Putamen (tissue), 1 donor: ENCODE results near the gene SIK2.
"Not testable (repeated sequence)": the region's sequence is repeated elsewhere in the genome, so short reads cannot be mapped to it uniquely, and the experiment has no call there.

ENCODE experiments used
- DNase-seq: peaks from one replicate; pipeline ENCODE4 v3.0.0-alpha.2; 2016; ENCODE audit warnings: low spot score

Gene SIK2

DNA sequence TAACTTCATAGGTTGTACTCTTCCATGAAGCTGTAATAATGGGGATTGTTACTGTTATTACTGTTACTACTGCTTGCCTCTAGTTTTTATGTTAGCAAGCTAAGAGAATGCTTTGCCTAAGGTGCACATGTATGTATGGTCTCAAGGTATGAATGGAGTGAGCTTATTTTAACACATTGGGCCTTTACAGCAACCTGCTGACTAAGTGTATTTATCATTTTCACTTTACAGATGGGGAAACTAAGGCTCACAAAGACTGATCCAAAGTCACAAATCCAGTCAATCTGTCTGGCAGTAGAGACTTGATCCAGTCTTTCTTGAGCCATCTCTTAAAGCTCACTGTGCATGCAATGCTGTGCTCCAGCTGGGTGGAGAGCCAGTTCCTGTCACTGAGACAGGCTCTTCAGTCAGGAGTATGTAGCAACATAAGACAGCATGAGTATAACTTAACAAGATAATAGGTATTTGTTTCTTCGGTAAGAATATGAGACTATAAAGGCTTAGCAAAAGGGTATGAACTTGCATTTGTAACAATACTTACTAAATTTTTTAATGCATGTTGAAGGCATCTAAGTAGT lies 97.4 kb downstream of the SIK2 start:
- DNase-seq: no peak

DNA sequence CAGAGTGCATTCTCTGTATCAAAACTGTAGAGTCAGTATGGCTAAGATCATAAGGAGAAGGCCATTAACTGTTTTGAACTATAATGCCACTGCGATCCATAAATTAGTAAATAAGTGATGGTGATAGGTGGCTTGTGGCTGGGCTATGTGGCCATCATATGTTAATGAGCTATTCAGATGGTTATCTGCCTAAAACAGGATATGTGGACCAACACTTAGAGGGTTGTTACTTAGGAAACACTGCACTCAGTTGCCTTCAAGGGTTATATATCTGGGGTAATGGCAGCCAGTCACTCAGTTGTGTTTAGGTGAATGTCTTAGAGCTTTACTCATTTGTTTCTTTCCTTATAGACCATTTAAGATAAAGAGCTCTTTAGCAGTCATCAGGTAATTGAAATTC lies 97.9 kb downstream of the SIK2 start:
- DNase-seq: no peak

DNA sequence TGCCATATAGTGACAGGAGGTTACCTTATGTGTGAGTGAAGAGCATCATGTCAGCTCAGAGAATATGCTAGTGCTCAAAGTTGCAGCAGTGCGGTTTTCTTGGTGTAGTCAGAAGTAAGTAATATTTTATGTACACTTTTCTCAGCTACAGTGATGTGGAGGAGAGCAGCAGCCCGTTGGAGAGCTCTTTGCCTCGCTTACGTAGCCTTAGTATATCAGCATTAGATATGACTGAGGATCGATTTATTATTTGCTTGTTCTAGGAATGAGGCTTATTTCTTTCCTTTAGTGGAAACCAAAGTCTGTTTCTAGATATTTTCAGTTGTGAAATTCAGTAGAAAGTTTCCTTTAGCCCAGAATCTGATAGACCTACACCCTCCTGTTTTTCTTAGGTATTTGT lies 100.4 kb downstream of the SIK2 start:
- no peak for DNase-seq

DNA sequence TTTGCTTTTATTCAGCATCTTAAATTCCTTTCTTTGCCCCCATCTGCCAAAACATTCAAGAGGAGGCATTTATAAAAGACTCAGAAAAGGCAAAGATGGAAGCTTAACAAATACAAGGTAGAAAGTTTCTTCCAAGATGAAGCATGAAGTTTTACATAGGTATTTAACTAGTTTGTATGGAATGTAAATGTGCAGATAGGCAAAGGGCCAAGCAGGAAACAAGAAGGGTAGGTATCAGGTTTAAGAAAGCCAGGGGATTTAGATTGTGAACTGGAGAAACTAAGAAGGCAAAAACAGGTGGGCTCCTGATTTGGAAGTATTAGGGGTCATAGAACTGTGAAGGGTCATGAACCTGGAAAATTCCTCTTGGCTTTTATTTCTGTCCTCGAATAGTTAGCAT lies 101.3 kb downstream of the SIK2 start:
- no peak for DNase-seq

DNA sequence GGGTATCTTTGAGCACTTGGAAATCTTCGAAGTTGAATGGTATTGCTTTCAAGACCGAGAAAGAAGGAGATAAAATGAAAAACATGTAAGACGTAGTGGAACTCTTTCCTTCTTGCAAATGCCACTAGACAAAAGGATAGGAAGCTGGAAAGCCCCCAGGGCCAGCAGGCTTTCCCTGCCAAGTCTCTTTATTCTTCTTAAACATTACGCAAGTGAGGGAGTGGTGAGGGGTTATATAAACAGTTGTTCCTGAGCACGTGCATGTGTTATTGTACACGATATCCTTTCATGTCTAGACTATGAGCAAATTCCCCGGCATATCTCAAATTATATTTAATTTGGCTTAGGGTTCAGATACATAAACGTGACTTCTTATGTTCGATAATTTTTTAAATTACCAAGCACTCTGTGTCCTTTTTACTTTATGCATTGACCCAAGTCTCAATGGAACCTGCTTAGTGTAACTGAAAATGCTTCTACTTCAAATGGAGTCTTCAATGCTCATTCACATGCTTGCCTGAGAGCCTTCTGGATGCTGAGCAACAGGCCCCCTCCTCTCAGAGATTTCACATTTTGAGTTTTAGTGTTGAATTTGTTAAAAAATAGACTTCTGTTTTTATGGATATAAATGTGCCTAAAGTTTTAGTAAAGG lies 104.9 kb downstream of the SIK2 start:
- no peak for DNase-seq

DNA sequence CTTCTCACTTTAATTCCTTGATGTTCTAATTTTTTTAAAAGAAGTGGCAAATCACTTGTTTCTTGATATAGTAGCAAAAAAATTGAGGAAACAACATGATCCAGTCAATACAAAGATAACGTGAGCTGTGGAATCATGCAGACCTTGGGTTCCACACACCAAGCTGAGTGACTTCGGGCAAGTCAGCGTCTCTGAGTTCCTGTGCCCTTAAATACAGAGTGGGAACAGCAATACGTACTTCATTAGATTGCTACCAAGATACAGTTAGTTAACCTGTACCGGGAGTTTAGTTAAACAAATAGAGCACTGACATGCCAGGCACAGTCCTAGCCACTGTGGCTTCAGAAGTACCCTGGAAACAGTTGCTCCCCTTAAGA lies 105.4 kb downstream of the SIK2 start:
- DNase-seq: no peak

DNA sequence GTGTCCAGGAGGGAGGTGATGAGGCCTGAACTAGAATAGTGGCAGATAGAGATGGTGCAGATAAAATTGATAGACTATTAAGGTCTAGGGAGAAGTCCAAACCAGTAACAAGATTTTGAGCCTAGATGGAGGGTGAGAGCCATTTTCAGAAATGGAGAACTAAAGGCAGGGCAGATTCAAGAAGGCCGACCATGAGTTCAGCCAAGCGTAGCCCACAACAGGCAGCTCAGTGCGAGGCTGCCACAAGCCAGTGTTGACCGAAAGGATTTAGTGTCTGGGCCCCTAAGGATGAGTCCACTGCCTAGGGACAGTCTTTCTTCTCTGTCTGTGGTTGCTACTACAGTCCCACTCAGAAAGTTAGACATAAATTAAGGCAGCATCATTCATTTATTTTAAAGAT lies 112.3 kb downstream of the SIK2 start:
- DNase-seq: no peak

DNA sequence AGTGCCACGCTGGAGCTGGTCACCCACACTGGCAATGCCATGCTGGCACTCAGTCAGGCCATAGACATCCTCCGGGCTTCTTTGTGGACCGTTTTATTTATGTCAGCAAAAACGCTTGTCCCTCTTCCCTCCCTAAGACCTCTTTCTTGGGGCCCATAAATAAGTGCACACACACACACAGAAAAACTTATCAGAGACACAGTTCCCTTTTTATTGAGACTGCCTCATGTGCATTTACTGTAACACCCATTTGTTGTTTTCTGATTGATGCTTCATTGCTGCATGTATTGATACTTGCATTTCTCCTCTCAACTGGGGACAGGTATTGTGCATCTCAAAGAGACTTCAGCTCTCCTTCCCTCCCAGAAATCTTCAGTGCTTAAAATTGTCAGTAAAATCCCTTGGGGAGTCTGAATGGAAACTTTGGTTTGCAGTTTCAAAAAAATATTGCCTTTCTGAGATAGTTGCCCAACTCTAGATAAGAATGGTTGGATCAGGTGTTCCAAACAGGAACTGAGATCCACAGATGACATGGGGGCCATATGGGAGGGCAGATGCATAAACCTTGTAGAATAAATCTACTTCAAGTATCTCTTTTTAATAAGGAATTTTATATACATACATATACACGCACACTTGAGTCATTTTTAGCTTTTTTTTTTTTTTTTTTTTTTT lies 113.0 kb downstream of the SIK2 start:
- no peak for DNase-seq

DNA sequence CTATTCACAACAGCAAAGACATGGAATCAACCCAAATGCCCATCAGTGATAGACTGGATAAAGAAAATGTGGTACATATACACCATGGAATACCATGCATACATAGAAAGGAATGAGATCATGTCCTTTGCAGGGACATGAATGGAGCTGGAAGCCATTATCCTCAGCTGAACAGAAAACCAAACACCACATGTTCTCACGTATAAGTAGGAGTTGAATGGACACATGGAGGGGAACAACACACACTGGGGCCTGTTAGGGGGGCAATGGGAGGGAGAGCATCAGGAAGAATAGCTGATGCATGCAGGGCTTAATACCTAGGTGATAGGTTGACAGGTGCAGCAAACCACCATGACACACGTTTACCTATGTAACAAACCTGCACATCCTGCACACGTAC lies 115.4 kb downstream of the SIK2 start:
- DNase-seq: not testable (repeated sequence)

DNA sequence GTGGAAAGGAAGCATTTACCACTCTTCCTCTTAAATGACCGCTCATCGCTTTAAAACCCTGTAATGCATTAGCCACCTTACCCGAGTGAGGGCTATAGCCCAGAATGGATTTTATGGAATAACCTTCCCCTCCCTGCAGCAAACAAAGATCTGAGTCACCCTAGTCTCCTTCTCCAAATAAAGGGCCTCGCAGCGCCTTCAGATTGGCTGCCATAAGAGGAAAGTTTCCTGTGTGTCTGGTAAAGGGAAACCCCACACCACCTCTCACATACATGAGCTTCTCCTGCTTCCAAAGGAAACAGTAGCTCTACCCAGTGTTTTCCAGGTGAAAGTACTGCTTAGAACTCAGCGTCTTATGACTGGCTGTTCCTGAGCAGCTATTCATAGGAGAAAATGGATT lies 116.2 kb downstream of the SIK2 start:
- DNase-seq: no peak

DNA sequence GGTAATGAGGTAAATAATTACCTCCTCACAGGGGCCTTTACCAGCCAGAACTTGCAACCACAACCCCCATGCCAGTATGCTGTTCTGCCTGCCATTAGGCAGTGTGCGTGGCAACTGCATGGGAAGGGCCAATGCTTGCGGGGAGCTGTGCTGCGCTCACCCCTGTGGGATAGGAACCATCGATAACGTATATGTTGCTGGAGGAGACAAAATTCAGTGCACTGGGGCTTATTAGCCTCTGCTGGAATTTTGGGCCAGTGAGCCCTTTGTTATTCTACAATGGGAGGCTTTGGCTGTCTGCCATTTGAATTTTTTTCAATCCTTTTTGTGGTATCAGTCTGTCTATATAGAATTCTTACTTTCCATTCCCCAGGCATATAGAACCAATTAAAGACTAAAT lies 116.6 kb downstream of the SIK2 start:
- no peak for DNase-seq

DNA sequence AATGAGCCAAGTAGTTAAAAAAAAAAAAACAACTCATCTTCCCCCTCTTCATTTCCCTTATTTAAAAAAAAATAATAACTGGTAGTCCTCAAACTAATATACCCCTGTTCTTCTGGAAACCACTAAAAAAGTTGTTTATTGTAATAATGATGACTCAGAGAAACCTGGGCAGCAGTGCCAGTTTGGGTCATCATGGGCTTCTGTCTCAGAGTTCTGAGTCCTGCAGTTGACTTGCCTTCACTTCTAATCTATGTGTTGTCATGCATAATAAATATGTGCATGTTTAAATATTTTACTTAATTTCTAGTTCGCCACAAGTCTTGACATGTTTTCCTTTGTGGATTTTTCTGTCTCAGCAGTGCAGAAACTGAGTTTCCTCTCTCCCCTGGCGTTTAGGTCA lies 117.1 kb downstream of the SIK2 start:
- no peak for DNase-seq

DNA sequence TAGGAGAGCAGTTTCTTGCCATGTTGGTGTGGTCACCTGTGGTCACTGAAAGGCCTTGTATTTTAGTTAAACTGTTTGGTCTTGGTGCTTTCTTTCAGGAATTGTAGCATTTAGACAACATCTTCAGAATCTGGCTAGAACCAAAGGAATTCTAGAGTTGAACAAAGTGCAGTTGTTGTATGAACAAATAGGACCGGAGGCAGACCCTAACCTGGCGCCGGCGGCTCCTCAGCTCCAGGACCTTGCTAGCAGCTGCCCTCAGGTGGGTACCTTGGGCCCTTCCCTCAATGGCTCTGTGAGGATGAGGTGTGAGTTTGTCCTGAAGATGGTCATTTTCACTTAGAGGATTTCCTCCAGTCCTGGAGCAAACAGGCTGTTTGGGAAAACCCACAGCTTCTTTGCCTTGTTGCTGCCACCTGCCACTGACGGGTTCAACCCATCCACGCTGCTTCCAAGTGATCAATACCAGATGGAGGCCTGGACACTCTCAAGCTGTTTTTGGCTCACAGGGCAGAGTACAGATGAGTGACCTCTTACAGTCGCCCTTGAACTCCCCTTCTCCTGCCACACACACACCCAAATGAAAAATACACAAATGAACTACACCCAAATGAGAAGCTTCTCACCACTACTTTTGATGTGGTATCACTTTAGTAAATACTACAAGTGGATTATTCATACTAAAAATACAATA lies 118.7 kb downstream of the SIK2 start:
- DNase-seq: no peak

DNA sequence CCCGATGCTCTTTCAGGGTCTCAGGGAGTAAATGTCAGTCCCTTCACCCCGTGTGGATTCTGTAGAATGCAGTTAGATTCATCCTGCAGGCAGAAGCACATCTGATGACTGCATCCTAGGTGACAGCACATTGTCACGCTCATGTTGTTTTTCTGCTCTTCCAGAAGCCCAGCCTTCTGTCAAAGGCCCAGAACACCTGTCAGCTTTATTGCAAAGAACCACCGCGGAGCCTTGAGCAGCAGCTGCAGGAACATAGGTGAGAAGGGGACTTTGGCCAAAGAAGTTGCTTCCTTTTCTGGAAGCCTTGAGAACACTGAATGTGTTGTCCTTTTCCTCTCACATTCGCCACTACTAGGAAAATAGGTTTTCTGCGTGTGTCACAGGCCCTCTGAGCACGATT lies 120.3 kb downstream of the SIK2 start:
- no peak for DNase-seq

DNA sequence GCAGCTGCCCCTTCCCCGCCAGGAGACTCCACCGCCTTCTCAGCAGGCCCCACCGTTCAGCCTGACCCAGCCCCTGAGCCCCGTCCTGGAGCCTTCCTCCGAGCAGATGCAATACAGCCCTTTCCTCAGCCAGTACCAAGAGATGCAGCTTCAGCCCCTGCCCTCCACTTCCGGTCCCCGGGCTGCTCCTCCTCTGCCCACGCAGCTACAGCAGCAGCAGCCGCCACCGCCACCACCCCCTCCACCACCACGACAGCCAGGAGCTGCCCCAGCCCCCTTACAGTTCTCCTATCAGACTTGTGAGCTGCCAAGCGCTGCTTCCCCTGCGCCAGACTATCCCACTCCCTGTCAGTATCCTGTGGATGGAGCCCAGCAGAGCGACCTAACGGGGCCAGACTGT lies 121.3 kb downstream of the SIK2 start:
- DNase-seq: no peak

DNA sequence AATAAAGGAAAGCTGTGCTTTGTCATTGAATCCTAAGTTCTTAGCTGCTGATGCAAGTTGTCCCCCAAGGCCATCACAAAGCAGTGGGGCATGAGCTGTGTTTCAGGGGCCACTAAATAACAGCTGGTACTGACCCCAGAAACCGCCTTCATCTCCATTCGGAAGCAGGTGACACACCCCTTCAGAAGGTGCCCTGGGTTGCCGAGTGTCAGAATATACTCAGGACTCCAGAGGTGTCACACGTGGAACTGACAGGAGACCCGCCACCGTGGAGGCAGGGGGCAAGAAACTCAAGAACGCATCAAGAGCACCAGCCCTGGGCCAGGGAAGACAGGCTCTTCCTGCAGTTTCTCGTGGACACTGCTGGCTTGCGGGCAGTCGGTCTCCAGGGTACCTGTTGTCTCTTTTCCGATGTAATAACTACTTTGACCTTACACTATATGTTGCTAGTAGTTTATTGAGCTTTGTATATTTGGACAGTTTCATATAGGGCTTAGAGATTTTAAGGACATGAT lies 122.4 kb downstream of the SIK2 start:
- DNase-seq: no peak

DNA sequence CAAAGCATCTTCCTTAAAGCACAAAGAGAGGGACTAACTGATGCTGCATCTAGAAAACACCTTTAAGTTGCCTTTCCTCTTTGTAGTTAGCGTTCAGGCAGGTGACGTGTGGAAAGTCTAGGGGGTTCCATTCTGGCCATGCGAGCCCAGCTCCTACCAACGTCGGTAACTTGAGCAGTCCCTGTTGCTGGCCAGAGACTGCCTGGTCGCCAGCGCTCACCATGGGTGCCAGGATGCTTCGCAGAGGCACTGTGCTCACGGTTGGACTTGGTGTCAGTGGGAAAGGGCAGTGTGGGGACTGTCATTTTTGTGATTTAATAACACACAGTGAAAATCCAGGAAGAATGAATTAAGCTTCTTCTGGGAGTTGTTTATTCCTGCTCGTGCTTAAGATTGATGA lies 123.4 kb downstream of the SIK2 start:
- no peak for DNase-seq

DNA sequence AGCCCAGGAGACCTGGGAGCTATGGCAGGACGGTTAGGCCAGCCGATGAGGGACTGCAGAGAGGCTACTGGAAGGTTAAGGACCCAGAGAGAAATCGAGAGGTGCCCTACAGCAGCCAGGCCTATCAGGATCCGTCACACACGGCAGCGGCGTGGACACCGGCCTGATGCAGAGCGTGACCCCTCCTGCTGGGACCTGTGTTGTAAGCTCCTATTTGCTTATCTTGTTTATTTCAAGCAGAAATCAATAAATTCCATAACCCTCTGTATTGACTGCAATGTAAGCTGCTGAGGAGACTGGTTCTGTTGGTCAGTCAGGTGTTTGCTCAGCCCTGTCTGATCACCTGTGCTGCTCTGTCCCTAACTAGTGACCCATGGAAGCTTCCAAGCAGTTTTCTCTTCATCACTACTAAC lies 124.1 kb downstream of the SIK2 start:
- no peak for DNase-seq

DNA sequence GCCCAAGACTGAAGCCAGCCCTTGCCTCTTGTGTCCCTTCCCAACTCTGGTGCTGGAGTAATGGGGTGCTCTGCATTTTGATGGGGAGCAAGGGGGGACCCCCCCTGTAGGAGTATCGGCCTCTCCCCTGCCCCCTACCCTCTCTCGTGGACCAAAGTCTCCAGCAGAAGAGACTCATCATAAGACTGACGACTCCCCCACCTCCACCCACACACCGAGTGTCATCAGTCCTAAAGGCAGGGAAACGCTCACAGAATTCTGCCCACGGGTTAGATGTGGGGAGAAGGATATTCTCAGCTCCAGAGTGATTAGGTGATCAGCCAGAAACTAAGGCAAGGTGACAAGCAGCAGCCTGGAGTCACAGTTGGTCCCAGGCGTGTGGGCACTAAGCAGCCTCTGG lies 125.2 kb downstream of the SIK2 start:
- peak; percentile 73 for DNase-seq

DNA sequence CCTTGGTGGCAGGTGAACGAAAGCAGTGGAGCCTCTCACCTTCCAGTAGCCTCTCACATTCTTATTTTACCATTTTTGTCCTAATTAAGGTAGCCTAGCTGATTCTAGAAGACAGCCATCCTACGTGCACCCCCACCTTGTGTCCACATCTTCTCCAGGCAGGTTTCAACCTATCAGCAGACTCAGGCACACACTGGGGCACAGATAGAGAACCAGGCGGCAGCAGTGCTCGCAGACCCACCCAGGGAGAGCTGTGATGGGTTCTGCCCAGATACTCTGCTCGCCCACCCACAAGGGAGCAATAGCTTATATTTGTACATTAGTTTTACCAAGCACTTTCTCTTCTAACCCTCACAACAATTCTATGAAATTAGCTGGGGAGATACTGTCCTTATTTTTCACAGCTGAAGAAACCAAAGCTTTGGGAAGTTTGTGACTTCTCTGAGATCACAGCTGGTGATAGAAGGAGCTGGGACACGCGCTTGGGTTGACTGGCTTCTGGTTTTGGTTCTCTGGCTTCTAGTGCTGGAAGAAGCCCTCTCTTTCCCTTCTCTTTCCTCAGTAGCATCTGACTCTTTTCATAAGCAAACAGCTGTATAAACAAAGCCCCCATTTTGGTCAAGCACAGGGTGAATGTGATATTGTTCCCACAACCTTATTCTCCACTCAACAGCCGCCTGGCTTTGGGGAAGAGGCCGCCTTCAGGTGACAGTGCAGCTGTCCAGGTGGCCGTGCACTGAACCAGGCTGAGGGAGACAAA lies 127.0 kb downstream of the SIK2 start:
- DNase-seq: no peak

DNA sequence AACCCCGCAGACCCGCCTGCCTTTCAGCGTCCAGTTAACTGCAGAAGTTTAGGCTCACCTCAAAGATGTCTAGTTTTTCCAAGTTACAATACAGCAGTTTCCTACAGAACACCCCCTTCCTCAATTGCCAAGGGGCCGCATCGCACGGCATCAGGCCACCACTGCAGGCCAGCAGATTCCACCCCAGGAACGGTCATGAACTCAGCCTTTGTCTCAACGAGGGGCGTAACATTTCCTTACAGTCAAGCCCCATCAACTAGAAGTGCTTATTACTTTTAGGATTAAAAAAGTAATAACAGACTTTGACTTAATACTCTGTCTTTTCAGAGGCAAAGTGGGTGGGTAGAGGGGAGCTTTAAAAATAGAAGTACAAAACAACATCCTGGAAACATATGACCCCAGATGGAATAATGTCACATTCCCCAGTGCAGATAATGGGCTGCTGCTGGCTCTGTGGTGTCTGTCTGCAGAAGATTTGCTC lies 127.6 kb downstream of the SIK2 start:
- DNase-seq: no peak
